Measurements from ENCODE around the gene SMG7. TPM values are rescaled to one million over a fixed set of nuclear protein-coding genes. Genes with fewer than 3 reads are reported as not detected.

Gene SMG7
- total and polyA plus RNA-seq, 2 of the 4 experiments (the other 2 are of a cell fraction), result 18.1 to 22.6 TPM

- H3K23ac ChIP-seq (ENCODE audit: low read depth, low read length), result no peak overlapping the region
- TF ChIP-seq BHLHE40 (IDR thresholded peaks at IDR 0.05; ENCODE audit: low read depth, low read length), result no peak
- no peak overlapping the region for H3K4ac ChIP-seq (ENCODE audit: low read depth, low read length)
- H3K4me3 ChIP-seq (ENCODE audit: insufficient read depth, low read depth, low read length), result no peak overlapping the region
- H3K27ac ChIP-seq (ENCODE audit: insufficient read depth, low read length), result no peak overlapping the region
- H2AK5ac ChIP-seq (ENCODE audit: low read depth, low read length), result no peak overlapping the region
- in situ Hi-C loops (cut with MboI; ENCODE audit: low sequenced_read_pairs) (no loop called here), dilution Hi-C loops (cut with HindIII; ENCODE audit: low sequenced_read_pairs, unreplicated experiment) (no loop called here), intact Hi-C loops (cut with micrococcal nuclease) (loop anchor here (5.0 kb wide), 1 partner anchor 36 kb away; no protein-coding TSS in a partner anchor)
- ChIA-PET POLR2A (ENCODE audit: unreplicated experiment) (no interaction called here), CTCF (no interaction called here)
- H3K56ac ChIP-seq (ENCODE audit: extremely low read depth, insufficient read depth, low read length), result no peak overlapping the region
- no peak overlapping the region for H2BK120ac ChIP-seq (ENCODE audit: low read depth, low read length)
- no peaks in the 10 kb centered on the region for H4K20me1 ChIP-seq (ENCODE audit: insufficient read depth, low read length)
- H3K14ac ChIP-seq (replicated peaks; ENCODE audit: low read depth, low read length), result no peak overlapping the region
- no peak overlapping the region for H2BK15ac ChIP-seq (ENCODE audit: low read depth, low read length)
- H3K4me1 ChIP-seq (ENCODE audit: control insufficient read depth, insufficient read depth, low read length), result peaks cover 3% of the 10 kb centered on the region
- H3K9me3 ChIP-seq (ENCODE audit: control insufficient read depth, insufficient read depth, low read length), result no peaks in the 10 kb centered on the region
- H2AFZ ChIP-seq (replicated peaks; ENCODE audit: low read length, poor library complexity), result no peak overlapping the region
- no peak overlapping the region for H2BK20ac ChIP-seq (ENCODE audit: low read depth, low read length)
- H2AK9ac ChIP-seq (replicated peaks; ENCODE audit: low read depth, low read length, poor library complexity), result no peak overlapping the region
- 87% methylated on average over 5 of the region's 6 CpGs; no CpG with 5 or more reads in 1 of the 2 experiments for WGBS, 2 experiments (ENCODE audit: extremely low coverage in 2 of 2, insufficient read length in 1 of 2)
- no peak overlapping the region for H3K18ac ChIP-seq (ENCODE audit: low read depth, low read length)
- no peak overlapping the region for H3K9ac ChIP-seq (ENCODE audit: low read depth, low read length)
- H4K5ac ChIP-seq (ENCODE audit: low read depth, low read length), result no peak overlapping the region
- DNase-seq (no peak), ATAC-seq (ENCODE audit: low read depth) (no peak)
- peaks cover 26% of the 10 kb centered on the region for H3K36me3 ChIP-seq (ENCODE audit: control insufficient read depth, insufficient read depth, low read length)
- no peak overlapping the region for H3K4me2 ChIP-seq (ENCODE audit: low read depth, low read length)
- no TSS peak for BruUV-seq (replicated peaks)
- H3K27me3 ChIP-seq (ENCODE audit: control insufficient read depth, insufficient read depth, low read length), result no peaks in the 10 kb centered on the region
- no peaks in the 10 kb centered on the region; the same call in 1 of the 2 replicates for H3K9me1 ChIP-seq (ENCODE audit: insufficient read depth, low read length)
- no peak overlapping the region for H2BK5ac ChIP-seq (ENCODE audit: low read depth, low read length, poor library complexity, severe bottlenecking)
- no peak overlapping the region for H4K91ac ChIP-seq (ENCODE audit: insufficient read depth, low read depth, low read length)
- no peaks in the 10 kb centered on the region; a peak in 1 of 4 replicates for H3K79me1 ChIP-seq (ENCODE audit: low read depth in 1 of 2, low read length in 2 of 2)
- no peak overlapping the region for H4K8ac ChIP-seq (ENCODE audit: low read depth in 2 of 2, low read length in 2 of 2)
These were observed 80.6 kb downstream of the SMG7 start for GRCh38 chr1:183552891-183553290.

Measured in IMR-90 (cell line).